Parathyroid adenoma (tissue), 2 donors: Measurements from ENCODE around the gene ARFGEF2.

Experiments
- H2AFZ ChIP-seq: fragments of 300-600 bp; sonication (generic); one replicate; pipeline ENCODE4 v1.7.0; 2017; ENCODE audit warnings: antibody characterized with exemption, mild to moderate bottlenecking
- H3K27ac ChIP-seq: fragments of 300-600 bp; sonication (generic); one replicate; pipeline ENCODE4 v1.7.0; 2017
- H3K27me3 ChIP-seq: fragments of 300-600 bp; sonication (generic); one replicate; pipeline ENCODE4 v1.7.0; 2017; ENCODE audit warnings: low read length; ENCODE audit not compliant: control insufficient read depth, insufficient read depth
- H3K36me3 ChIP-seq: fragments of 300-600 bp; sonication (generic); one replicate; pipeline ENCODE4 v1.7.0; 2017; ENCODE audit warnings: low read length; ENCODE audit not compliant: control insufficient read depth, insufficient read depth
- H3K4me1 ChIP-seq: fragments of 300-600 bp; sonication (generic); one replicate; pipeline ENCODE4 v1.7.0; 2017; ENCODE audit warnings: control low read depth
- H3K4me2 ChIP-seq: fragments of 300-600 bp; sonication (generic); one replicate; pipeline ENCODE4 v1.7.0; 2017; ENCODE audit warnings: low read length
- H3K4me3 ChIP-seq: fragments of 300-600 bp; sonication (generic); one replicate; pipeline ENCODE4 v1.7.0; 2017; ENCODE audit warnings: low read depth, low read length
- H3K79me2 ChIP-seq: fragments of 300-600 bp; sonication (generic); one replicate; pipeline ENCODE4 v1.7.0; 2017; ENCODE audit warnings: control low read depth
- H3K9ac ChIP-seq: fragments of 300-600 bp; sonication (generic); one replicate; pipeline ENCODE4 v1.7.0; 2017; ENCODE audit warnings: mild to moderate bottlenecking
- H3K9me3 ChIP-seq: fragments of 300-600 bp; sonication (generic); one replicate; pipeline ENCODE4 v1.7.0; 2017; ENCODE audit warnings: low read length; ENCODE audit not compliant: control insufficient read depth
- CTCF ChIP-seq: fragments of 300-600 bp; sonication (generic); IDR thresholded peaks from one replicate; pipeline ENCODE4 v1.7.0; 2017; ENCODE audit warnings: antibody characterized with exemption, mild to moderate bottlenecking
- donor health status: primary hyperparathyroidism.

The ARFGEF2 gene

DNA sequence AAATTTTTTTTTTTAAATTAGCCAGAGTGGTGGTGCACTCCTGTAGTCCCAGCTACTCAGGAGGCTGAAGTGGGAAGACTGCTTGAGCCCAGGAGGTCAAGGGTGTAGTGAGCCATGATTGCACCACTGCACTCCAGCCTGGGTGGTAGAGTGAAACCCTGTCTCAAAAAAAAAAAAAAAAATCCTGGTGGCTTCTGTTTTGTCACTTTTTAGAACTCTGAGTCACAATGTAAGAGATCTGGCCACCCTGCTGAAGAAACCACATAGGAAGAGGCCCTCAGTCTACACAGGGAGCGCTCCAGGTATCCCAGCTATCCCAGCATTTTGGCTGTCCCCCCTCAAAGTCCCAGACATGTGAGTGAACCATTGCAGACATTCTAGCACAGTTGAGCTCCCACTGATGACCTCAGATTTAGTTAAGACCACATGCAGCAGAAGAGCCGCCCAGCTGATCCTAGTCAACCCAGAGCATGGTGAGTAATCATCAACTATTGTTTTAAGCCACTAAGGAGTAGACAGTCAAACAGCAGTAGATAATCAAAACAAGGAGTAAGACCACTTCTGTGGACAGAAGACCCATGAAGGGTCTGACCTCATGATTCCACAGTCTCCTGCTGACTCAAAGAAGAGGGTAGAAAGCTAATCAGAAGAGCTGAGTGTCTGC, 12.7 kb upstream of the ARFGEF2 start:
- H3K4me2 ChIP-seq, result no peak overlapping the region
- H3K4me3 ChIP-seq, result no peak overlapping the region
- no peaks in the 10 kb centered on the region for H3K9me3 ChIP-seq
- H3K27ac ChIP-seq, result no peak overlapping the region
- no peak for TF ChIP-seq CTCF
- H3K27me3 ChIP-seq, result no peaks in the 10 kb centered on the region
- H3K9ac ChIP-seq, result no peak overlapping the region
- no peaks in the 10 kb centered on the region for H3K36me3 ChIP-seq
- no peaks in the 10 kb centered on the region for H3K4me1 ChIP-seq
- H3K79me2 ChIP-seq, result no peaks in the 10 kb centered on the region
- no peak overlapping the region for H2AFZ ChIP-seq

DNA sequence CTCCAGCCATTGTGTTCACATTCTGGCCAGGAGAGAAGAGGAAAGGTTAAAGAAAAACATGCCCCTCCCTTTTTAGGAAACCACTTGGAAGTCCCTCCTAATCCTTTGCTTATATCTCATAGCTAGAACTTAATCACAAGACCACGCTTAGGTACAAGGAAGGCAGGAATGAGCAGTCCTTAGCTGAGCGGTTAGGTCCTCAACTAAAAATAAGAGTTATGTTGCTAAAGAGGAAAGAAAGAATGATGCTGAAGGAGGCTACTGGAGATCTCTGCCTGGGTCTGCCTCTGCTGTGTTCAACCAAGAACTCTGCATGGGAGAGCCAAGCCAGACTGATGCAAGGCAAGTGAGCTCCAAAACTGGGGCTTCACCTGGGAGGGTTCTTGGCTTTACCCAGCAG, 11.6 kb upstream of the ARFGEF2 start:
- Histone ChIP-seq H3K4me1 (no peaks in the 10 kb centered on the region), H3K36me3 (no peaks in the 10 kb centered on the region)
- TF ChIP-seq CTCF, result no peak

DNA sequence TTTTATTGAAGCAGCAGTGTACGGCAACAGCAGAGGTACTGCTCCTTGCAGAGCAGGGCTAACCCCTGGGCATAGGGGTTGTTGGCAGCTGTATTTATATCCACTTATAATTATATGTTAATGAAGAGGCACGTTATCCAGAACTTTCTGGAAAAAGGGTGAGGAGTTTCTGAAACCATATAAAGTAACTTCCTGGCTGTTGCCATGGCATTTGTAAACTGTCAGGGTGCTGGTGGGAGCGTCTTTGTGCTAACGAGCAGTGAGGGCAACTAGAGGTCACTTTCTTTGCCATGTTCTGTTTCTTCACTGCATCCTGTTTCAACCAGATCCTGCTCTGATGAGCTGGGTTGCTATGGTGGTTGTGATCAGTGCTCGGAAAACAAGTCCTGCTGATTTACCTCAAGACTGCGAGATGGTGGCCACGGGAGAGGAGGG, 11.1 kb upstream of the ARFGEF2 start:
- Histone ChIP-seq H3K4me3 (no peak overlapping the region), H3K27ac (no peak overlapping the region), H3K9me3 (no peaks in the 10 kb centered on the region), H3K27me3 (no peaks in the 10 kb centered on the region), H3K79me2 (no peaks in the 10 kb centered on the region), H3K9ac (no peak overlapping the region), H3K36me3 (no peaks in the 10 kb centered on the region), H2AFZ (no peak overlapping the region), H3K4me2 (no peak overlapping the region), H3K4me1 (no peaks in the 10 kb centered on the region)
- no peak for TF ChIP-seq CTCF

More for the DNA sequence above, 11.6 kb upstream of the ARFGEF2 start:
- Histone ChIP-seq H3K27ac (no peak overlapping the region), H3K9ac (no peak overlapping the region), H3K9me3 (no peaks in the 10 kb centered on the region), H2AFZ (no peak overlapping the region), H3K4me3 (no peak overlapping the region), H3K27me3 (no peaks in the 10 kb centered on the region), H3K79me2 (no peaks in the 10 kb centered on the region), H3K4me2 (no peak overlapping the region)

DNA sequence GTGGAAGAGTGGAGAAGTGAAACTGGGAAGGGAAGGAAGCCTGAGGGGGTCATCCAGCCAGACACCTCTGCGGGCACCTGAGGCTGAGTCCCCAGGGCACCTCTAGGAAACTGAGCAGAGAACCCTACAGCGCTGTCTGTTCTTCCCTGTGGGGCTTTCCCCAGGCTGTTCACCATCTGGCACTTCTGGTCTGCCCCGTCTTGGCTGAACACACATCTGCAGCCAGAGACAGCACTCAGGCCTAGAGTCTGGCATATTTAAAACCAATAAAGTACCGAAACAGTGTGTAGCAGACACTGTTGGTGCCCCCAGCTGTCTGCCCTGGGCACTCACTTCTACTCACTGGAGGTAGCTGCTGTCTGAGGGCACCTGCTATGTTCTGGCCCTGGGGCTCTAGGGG, 9.4 kb upstream of the ARFGEF2 start:
- no peak overlapping the region for H2AFZ ChIP-seq

More for the DNA sequence above, 9.4 kb upstream of the ARFGEF2 start:
- no peaks in the 10 kb centered on the region for H3K27me3 ChIP-seq
- no peak overlapping the region for H3K9ac ChIP-seq
- TF ChIP-seq CTCF, result no peak
- no peaks in the 10 kb centered on the region for H3K9me3 ChIP-seq
- H3K4me1 ChIP-seq, result no peaks in the 10 kb centered on the region
- H3K27ac ChIP-seq, result no peak overlapping the region
- H3K4me3 ChIP-seq, result no peak overlapping the region
- no peak overlapping the region for H3K4me2 ChIP-seq
- H3K36me3 ChIP-seq, result no peaks in the 10 kb centered on the region
- H3K79me2 ChIP-seq, result no peaks in the 10 kb centered on the region
